Right atrium auricular region (tissue), 2 donors: ENCODE data around the gene RCC1. TPM values are rescaled to one million over a fixed set of nuclear protein-coding genes. Genes with fewer than 3 reads are reported as not detected.

ENCODE experiments used
- DNase-seq: peaks from one replicate; pipeline ENCODE4 v3.0.0-alpha.2; 2019; ENCODE audit warnings: low spot score
- H3K27ac ChIP-seq, 2 donors: fragments of 200-600 bp; sonication (generic); 1 replicate in 1 of 2; 2 replicates in 1 of 2; pipeline ENCODE4 v1.5.1; 2016 to 2019
- H3K27me3 ChIP-seq, 2 donors: fragments of 200-600 bp; sonication (generic); one replicate each; pipeline versions ENCODE4 v1.5.1 to v1.6.0; 2017 to 2019
- H3K36me3 ChIP-seq: fragments of 200-600 bp; sonication (generic); one replicate; pipeline ENCODE4 v1.5.1; 2016
- H3K4me1 ChIP-seq, 2 donors: fragments of 200-600 bp; sonication (generic); one replicate each; pipeline versions ENCODE4 v1.5.1 to v1.6.0; 2017 to 2019
- H3K4me3 ChIP-seq, 2 donors: fragments of 200-600 bp; sonication (generic); 1 replicate in 1 of 2; 2 replicates in 1 of 2; pipeline ENCODE4 v1.5.1; 2017 to 2019; ENCODE audit warnings: mild to moderate bottlenecking in 1 of 2, moderate library complexity in 1 of 2
- H3K9me3 ChIP-seq, 2 donors: fragments of 200-600 bp; sonication (generic); one replicate each; pipeline ENCODE4 v1.5.1; 2019
- total RNA-seq, 2 donors: library from RNA; depleted of rRNA; stranded (reverse); fragments of >200 nt; gene quantifications; one replicate each; pipeline ENCODE4 v1.1.0, GENCODE V29; 2016
- TF ChIP-seq, protein P1 (sequence below), 2 donors: fragments of 200-600 bp; sonication (generic); IDR thresholded peaks; one replicate each; pipeline ENCODE4 v1.5.1; 2019; ENCODE audit warnings: antibody characterized with exemption in 2 of 2

The RCC1 gene
- total RNA-seq, 2 donors from 2014 or later = 6.2 to 8.1 TPM

DNA sequence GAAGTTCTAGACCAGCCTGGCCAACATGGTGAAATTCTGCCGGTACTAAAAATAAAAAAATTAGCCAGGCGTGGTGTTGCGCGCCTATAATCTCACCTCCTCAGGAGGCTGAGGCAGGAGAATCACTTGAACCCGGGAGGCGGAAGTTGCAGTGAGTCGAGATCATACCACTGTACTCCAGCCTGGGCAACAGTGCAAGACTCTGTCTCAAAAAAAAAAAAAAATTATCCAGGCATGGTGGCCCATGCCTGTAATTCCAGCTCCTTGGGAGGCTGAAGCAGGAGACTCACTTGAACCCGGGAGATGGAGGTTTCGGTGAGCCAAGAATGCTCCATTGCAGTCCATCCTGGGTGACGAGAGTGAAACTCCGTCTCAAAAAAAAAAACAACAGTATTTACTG is 67.7 kb downstream of the RCC1 start:
- no peaks in the 10 kb centered on the region for H3K4me1 ChIP-seq
- no peaks in the 10 kb centered on the region for H3K9me3 ChIP-seq
- H3K27ac ChIP-seq = no peak overlapping the region
- peaks cover 66% of the 10 kb centered on the region for H3K36me3 ChIP-seq
- TF ChIP-seq, protein P1, sequence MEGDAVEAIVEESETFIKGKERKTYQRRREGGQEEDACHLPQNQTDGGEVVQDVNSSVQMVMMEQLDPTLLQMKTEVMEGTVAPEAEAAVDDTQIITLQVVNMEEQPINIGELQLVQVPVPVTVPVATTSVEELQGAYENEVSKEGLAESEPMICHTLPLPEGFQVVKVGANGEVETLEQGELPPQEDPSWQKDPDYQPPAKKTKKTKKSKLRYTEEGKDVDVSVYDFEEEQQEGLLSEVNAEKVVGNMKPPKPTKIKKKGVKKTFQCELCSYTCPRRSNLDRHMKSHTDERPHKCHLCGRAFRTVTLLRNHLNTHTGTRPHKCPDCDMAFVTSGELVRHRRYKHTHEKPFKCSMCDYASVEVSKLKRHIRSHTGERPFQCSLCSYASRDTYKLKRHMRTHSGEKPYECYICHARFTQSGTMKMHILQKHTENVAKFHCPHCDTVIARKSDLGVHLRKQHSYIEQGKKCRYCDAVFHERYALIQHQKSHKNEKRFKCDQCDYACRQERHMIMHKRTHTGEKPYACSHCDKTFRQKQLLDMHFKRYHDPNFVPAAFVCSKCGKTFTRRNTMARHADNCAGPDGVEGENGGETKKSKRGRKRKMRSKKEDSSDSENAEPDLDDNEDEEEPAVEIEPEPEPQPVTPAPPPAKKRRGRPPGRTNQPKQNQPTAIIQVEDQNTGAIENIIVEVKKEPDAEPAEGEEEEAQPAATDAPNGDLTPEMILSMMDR (IDR thresholded peaks at IDR 0.05) = no peak
- no peaks in the 10 kb centered on the region for H3K27me3 ChIP-seq
- no peak for DNase-seq
- H3K4me3 ChIP-seq = no peak overlapping the region

DNA sequence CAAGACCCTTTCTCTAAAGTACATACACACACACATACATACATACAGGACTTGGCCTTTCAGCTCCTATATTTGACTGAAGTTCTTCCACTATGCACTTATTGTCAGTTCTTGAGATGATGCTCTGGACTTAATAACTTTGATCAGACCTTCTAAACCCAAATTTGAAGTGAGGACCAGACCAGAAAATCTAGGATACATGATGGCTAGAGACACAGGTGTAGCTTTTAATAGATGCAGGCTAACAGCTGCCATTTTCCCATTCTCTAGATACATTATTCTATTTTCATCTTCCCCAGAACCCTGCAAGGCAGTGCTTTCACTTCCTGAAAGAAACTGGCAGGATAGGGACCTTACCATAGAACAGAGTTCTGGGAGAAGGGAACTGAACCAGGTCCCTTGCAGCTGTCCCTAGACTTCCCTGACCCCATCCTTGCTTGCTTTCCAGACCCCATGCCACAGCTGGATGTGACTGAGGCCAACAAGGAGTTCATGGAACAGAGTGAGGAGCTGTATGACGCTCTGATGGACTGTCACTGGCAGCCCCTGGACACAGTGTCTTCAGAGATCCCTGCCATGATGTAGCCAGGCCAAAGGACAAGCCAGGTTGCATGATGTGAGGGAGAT is 71.3 kb downstream of the RCC1 start:
- Histone ChIP-seq H3K27me3 (no peaks in the 10 kb centered on the region), H3K36me3 (peaks cover 59% of the 10 kb centered on the region), H3K27ac (no peak overlapping the region), H3K4me3 (no peak overlapping the region), H3K9me3 (no peaks in the 10 kb centered on the region), H3K4me1 (peaks cover 0 to 20% of the 10 kb centered on the region in 2 donors)
- no peak for DNase-seq
- TF ChIP-seq, protein P1 (IDR thresholded peaks at IDR 0.05) = no peak

DNA sequence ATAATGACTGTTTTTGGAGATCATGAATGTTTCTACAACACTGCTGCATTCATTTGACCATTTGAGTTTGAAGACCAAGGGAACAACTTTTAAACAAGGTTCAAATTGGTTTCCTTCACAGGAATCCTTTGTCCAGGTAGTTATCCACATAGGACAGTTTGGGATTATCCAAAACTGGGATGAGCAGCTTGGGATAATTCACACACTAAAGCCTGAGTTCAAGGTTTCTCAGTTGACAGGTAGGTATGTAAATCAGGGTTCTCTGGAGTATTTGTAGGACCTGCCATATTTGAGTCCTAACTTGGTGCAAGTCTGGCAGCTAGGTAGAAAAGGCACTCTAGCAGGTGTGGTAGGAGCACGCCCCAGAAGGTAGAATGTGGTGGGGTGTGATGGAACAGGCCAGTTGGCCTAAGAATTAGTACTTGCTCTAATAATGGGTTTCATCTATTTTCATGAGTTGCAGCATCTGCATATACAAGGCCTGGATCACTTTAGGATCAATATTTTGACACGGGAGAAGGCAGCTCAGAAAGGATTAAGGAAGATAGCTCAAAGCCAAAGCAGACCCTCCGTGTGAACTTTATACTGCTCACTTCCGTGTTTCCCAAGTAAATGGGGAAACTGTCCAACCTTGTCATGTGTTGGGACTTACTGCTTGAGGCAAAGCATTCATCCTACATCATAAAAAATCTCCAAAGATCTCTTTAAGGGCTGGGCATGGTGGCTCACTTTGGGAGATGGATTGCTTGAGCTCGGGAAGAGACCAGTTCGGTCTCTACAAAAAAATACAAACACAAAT is 72.1 kb downstream of the RCC1 start:
- Histone ChIP-seq H3K27me3 (no peaks in the 10 kb centered on the region), H3K27ac (no peak overlapping the region)
- TF ChIP-seq, protein P1 (IDR thresholded peaks at IDR 0.05) = no peak

DNA sequence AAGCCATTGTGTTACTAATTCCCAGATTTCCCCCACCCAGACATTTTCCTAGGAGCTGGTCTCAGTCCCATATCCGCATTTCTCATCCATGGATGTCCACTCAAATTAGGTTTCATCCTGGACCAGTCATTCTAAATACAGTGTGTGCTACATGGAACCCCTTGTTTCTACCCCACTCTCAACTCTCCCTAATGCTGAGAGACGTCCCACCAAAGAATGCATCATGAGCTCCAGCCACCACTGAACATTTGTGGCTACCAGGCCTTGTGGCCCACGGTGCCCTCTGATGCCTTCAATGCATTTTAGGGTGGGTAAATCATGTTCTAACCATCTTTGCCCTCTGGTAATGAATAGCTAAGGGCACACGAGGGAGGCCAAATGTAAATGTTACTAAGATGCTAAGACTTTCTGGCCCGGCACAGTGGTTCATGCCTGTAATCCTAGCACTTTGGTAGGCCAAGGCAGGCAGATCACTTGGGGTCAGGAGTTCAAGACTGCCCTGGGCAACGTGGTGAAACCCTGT is 72.9 kb downstream of the RCC1 start:
- peaks cover 47% of the 10 kb centered on the region for H3K36me3 ChIP-seq
- H3K27ac ChIP-seq = no peak overlapping the region
- no peak overlapping the region for H3K4me3 ChIP-seq
- TF ChIP-seq, protein P1 (IDR thresholded peaks at IDR 0.05) = no peak
- no peaks in the 10 kb centered on the region for H3K9me3 ChIP-seq
- H3K27me3 ChIP-seq = no peaks in the 10 kb centered on the region
- H3K4me1 ChIP-seq = peaks cover 0 to 29% of the 10 kb centered on the region in 2 donors
- no peak for DNase-seq

More for the DNA sequence above, 72.1 kb downstream of the RCC1 start:
- Histone ChIP-seq H3K36me3 (peaks cover 54% of the 10 kb centered on the region), H3K4me3 (no peak overlapping the region), H3K4me1 (peaks cover 0 to 27% of the 10 kb centered on the region in 2 donors), H3K9me3 (no peaks in the 10 kb centered on the region)
- no peak for DNase-seq

DNA sequence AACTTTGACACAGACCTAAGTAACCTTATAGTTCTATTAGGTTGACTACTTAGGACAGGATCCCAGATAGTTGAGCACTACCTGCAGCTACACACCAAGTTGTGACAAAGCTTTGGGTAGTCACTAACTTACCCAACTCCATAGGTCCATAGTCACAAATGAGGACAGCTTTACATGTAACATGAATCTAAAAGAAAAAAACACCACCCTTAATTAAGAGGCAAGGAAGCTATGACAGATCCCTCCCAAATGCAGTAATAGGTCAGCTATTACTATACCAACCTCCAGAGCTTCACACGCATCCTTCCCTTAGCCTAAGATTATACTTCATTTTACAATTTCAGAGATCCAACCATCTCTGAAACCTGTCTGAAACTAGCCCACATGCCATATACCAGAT is 73.6 kb downstream of the RCC1 start:
- TF ChIP-seq, protein P1 (IDR thresholded peaks at IDR 0.05) = no peak
- Histone ChIP-seq H3K27me3 (no peaks in the 10 kb centered on the region), H3K4me1 (peaks cover 0 to 29% of the 10 kb centered on the region in 2 donors), H3K4me3 (no peak overlapping the region), H3K27ac (no peak overlapping the region), H3K36me3 (peaks cover 45% of the 10 kb centered on the region), H3K9me3 (no peaks in the 10 kb centered on the region)
- DNase-seq = no peak
